OCI-LY1 (cell line): ENCODE measurements around the gene CCR4.
"Not testable (repeated sequence)": the region's sequence is repeated elsewhere in the genome, so short reads cannot be mapped to it uniquely, and the experiment has no call there.

Experiments used
- H2AFZ ChIP-seq: fragments of 200-600 bp; sonication (generic), shearing (Covaris generic); 2 replicates; pipeline ENCODE4 v1.6.0; 2014; ENCODE audit warnings: antibody characterized with exemption, mild to moderate bottlenecking, low read length
- H3F3A ChIP-seq: fragments of 200-600 bp; sonication (generic), shearing (Covaris generic); 2 replicates; pipeline ENCODE4 v1.6.0; 2014; ENCODE audit warnings: mild to moderate bottlenecking, antibody characterized with exemption, low read length, moderate library complexity; ENCODE audit not compliant: insufficient read depth
- H3K27ac ChIP-seq: fragments of 200-600 bp; sonication (generic); 2 replicates; pipeline ENCODE4 v1.5.1; 2014; ENCODE audit warnings: low read length, mixed run types, mild to moderate bottlenecking, low read depth; ENCODE audit not compliant: poor library complexity, severe bottlenecking
- H3K27me3 ChIP-seq: fragments of 200-600 bp; sonication (generic); 2 replicates; pipeline ENCODE4 v1.6.0; 2014; ENCODE audit warnings: antibody characterized with exemption, mild to moderate bottlenecking, low read length, moderate library complexity; ENCODE audit not compliant: insufficient read depth
- H3K36me3 ChIP-seq: fragments of 200-600 bp; sonication (generic); 2 replicates; pipeline ENCODE4 v1.6.1; 2014; ENCODE audit warnings: mild to moderate bottlenecking, antibody characterized with exemption, low read length, moderate library complexity, mixed read lengths; ENCODE audit not compliant: insufficient read depth
- H3K4me1 ChIP-seq: fragments of 200-600 bp; sonication (generic); 2 replicates; pipeline ENCODE4 v1.5.1; 2014; ENCODE audit warnings: mild to moderate bottlenecking, low read length, moderate library complexity; ENCODE audit not compliant: insufficient read depth, severe bottlenecking
- H3K4me2 ChIP-seq: fragments of 200-600 bp; sonication (generic), shearing (Covaris generic); 2 replicates; pipeline ENCODE4 v1.6.1; 2014; ENCODE audit warnings: low read length
- H3K4me3 ChIP-seq: fragments of 200-600 bp; sonication (generic); 2 replicates; pipeline ENCODE4 v1.5.1; 2014; ENCODE audit warnings: low read length, low read depth, mild to moderate bottlenecking, mixed read lengths; ENCODE audit not compliant: poor library complexity, severe bottlenecking
- H3K79me2 ChIP-seq: fragments of 200-600 bp; shearing (Covaris generic); 2 replicates; pipeline ENCODE4 v1.6.1; 2016; ENCODE audit warnings: mixed run types, low read length, mixed read lengths; ENCODE audit not compliant: insufficient read depth
- H3K9ac ChIP-seq: fragments of 200-600 bp; sonication (generic), shearing (Covaris generic); 2 replicates; pipeline ENCODE4 v1.6.1; 2014; ENCODE audit warnings: mild to moderate bottlenecking, low read length, mixed read lengths
- H3K9me2 ChIP-seq: fragments of 200-600 bp; sonication (generic), shearing (Covaris generic); 2 replicates; pipeline ENCODE4 v1.6.1; 2014; ENCODE audit warnings: low read depth, mild to moderate bottlenecking, low read length, mixed read lengths
- H3K9me3 ChIP-seq: fragments of 200-600 bp; shearing (Covaris generic); 2 replicates; pipeline ENCODE4 v1.6.1; 2014; ENCODE audit warnings: low read length, mixed read lengths
- H4K20me1 ChIP-seq: fragments of 200-600 bp; sonication (generic), shearing (Covaris generic); 2 replicates; pipeline ENCODE4 v1.6.0; 2016; ENCODE audit warnings: mild to moderate bottlenecking, low read length; ENCODE audit not compliant: insufficient read depth
- CTCF ChIP-seq: fragments of 200-600 bp; sonication (generic), shearing (Covaris generic); IDR thresholded peaks from 2 replicates; pipeline ENCODE4 v1.5.1; 2017; ENCODE audit warnings: mild to moderate bottlenecking, antibody characterized with exemption, low read length, moderate library complexity, mixed read lengths
- EZH2 ChIP-seq: fragments of 200-600 bp; sonication (generic), shearing (Covaris generic); IDR thresholded peaks from 2 replicates; pipeline ENCODE4 v1.8.0; 2017; ENCODE audit warnings: borderline replicate concordance, mixed run types, mild to moderate bottlenecking, antibody characterized with exemption, low read length, moderate library complexity, mixed read lengths

Gene CCR4

GRCh38 chr3:32940726-32941125 is 10.7 kb upstream of the CCR4 start:
- no peaks in the 10 kb centered on the region for H3K9me3 ChIP-seq
- no peaks in the 10 kb centered on the region for H3K36me3 ChIP-seq
- no peaks in the 10 kb centered on the region for H3K4me1 ChIP-seq
- no peak overlapping the region for H3K27ac ChIP-seq
- no peaks in the 10 kb centered on the region for H3F3A ChIP-seq
- no peaks in the 10 kb centered on the region for H3K9me2 ChIP-seq
- H3K4me2 ChIP-seq: no peak overlapping the region
- H2AFZ ChIP-seq: no peak overlapping the region
- H4K20me1 ChIP-seq: no peaks in the 10 kb centered on the region
- no peak for TF ChIP-seq CTCF
- no peak for TF ChIP-seq EZH2
- no peaks in the 10 kb centered on the region; the same call in 1 of the 2 replicates for H3K27me3 ChIP-seq
- no peaks in the 10 kb centered on the region for H3K79me2 ChIP-seq
- no peak overlapping the region for H3K4me3 ChIP-seq
- no peak overlapping the region for H3K9ac ChIP-seq

- Histone ChIP-seq H3K79me2 (no peaks in the 10 kb centered on the region), H3K4me3 (no peak overlapping the region), H2AFZ (no peak overlapping the region), H3F3A (no peaks in the 10 kb centered on the region), H3K36me3 (no peaks in the 10 kb centered on the region), H3K27ac (no peak overlapping the region), H3K9me3 (no peaks in the 10 kb centered on the region), H3K9ac (no peak overlapping the region), H3K4me2 (no peak overlapping the region), H3K4me1 (peaks cover 5% of the 10 kb centered on the region), H4K20me1 (no peaks in the 10 kb centered on the region), H3K27me3 (no peaks in the 10 kb centered on the region; the same call in 1 of the 2 replicates), H3K9me2 (no peaks in the 10 kb centered on the region)
- no peak for TF ChIP-seq EZH2
- TF ChIP-seq CTCF: no peak
Measured at GRCh38 chr3:32945136-32945535, 6.3 kb upstream of the CCR4 start.

GRCh38 chr3:32945598-32945997 is 5.8 kb upstream of the CCR4 start:
- H3K4me2 ChIP-seq, H3K4me1 ChIP-seq, H3K27me3 ChIP-seq, H3K9me3 ChIP-seq, H4K20me1 ChIP-seq, H3K4me3 ChIP-seq, H3K36me3 ChIP-seq, H3K9me2 ChIP-seq, H2AFZ ChIP-seq, H3F3A ChIP-seq, H3K79me2 ChIP-seq, H3K9ac ChIP-seq, H3K27ac ChIP-seq: not testable (repeated sequence)

- H3K27me3 ChIP-seq: no peaks in the 10 kb centered on the region
- H3K27ac ChIP-seq: no peak overlapping the region
- no peaks in the 10 kb centered on the region for H3K79me2 ChIP-seq
- no peaks in the 10 kb centered on the region for H3F3A ChIP-seq
- peaks cover 5% of the 10 kb centered on the region for H3K4me1 ChIP-seq
- no peaks in the 10 kb centered on the region for H3K9me2 ChIP-seq
- H3K36me3 ChIP-seq: no peaks in the 10 kb centered on the region
- no peak overlapping the region for H3K4me3 ChIP-seq
- no peaks in the 10 kb centered on the region for H3K9me3 ChIP-seq
- no peaks in the 10 kb centered on the region for H4K20me1 ChIP-seq
- TF ChIP-seq CTCF: no peak
- TF ChIP-seq EZH2: no peak
- no peak overlapping the region for H3K4me2 ChIP-seq
- H2AFZ ChIP-seq: no peak overlapping the region
- H3K9ac ChIP-seq: no peak overlapping the region
Measured at GRCh38 chr3:32946973-32947788, 4.3 kb upstream of the CCR4 start.
